Stomach (tissue), 9 donors: ENCODE measurements around the gene TUFM. TPM values are rescaled to one million over a fixed set of nuclear protein-coding genes. Genes with fewer than 3 reads are reported as not detected.

Source experiments
- DNase-seq, 2 donors: peaks; one replicate each; pipeline versions ENCODE4 v3.0.0 to v3.0.0-alpha.2; 2013 to 2019
- H3K27ac ChIP-seq, 5 donors: fragments of 200-600 bp in 4 of 5; sonication (generic) in 4 of 5; one replicate each; pipeline ENCODE4 v1.5.1; 2013 to 2019; ENCODE audit warnings: mild to moderate bottlenecking in 1 of 5, moderate library complexity in 1 of 5
- H3K27me3 ChIP-seq, 3 donors: fragments of 200-600 bp; sonication (generic); one replicate each; pipeline ENCODE4 v1.5.1; 2017 to 2019; ENCODE audit warnings: mixed run types in 1 of 3
- H3K36me3 ChIP-seq, 4 donors: fragments of 200-600 bp; sonication (generic); 1 replicate in 3 of 4; 2 replicates in 1 of 4; pipeline ENCODE4 v1.5.1; 2016 to 2019
- H3K4me1 ChIP-seq, 4 donors: fragments of 200-600 bp; sonication (generic); one replicate each; pipeline ENCODE4 v1.5.1; 2016 to 2019
- H3K4me3 ChIP-seq, 4 donors: fragments of 200-600 bp; sonication (generic) in 3 of 4; one replicate each; pipeline ENCODE4 v1.5.1; 2016 to 2019; ENCODE audit warnings: mild to moderate bottlenecking in 1 of 4
- H3K9me3 ChIP-seq, 4 donors: fragments of 200-600 bp; sonication (generic); one replicate each; pipeline ENCODE4 v1.5.1; 2016 to 2019
- EP300 ChIP-seq: sonication (generic); formaldehyde crosslinking; IDR thresholded peaks from one replicate; pipeline ENCODE4 v1.6.1; 2017; ENCODE audit warnings: antibody characterized with exemption
- POLR2A ChIP-seq, 4 donors: fragments of 450-650 bp; IDR thresholded peaks; one replicate each; pipeline ENCODE4 v1.6.1; 2016; ENCODE audit warnings: antibody characterized with exemption in 4 of 4, control low read depth in 2 of 4, mild to moderate bottlenecking in 1 of 4, moderate library complexity in 1 of 4
- POLR2AphosphoS5 ChIP-seq, 3 donors: sonication (generic); formaldehyde crosslinking; IDR thresholded peaks; one replicate each; pipeline ENCODE4 v1.6.1; 2016; ENCODE audit warnings: antibody characterized with exemption in 3 of 3
- whole genome bisulfite sequencing, 5 donors: extraction: QIAGEN DNeasy Blood & Tissue Kit in 3 of 5; methylation state at CpG; one replicate each; pipeline versions ENCODE4 v1.1.5 to v1.1.7; 2013 to 2018; 5-methylcytosine and 5-hydroxymethylcytosine counted together
- intact Hi-C: fragments of 100-400 bp; cut with DNase I; formaldehyde crosslinking; loops from one replicate; pipeline ENCODE4 v1.15.1; 2023; ENCODE audit warnings: low total_unique reads
- polyA plus RNA-seq, 3 donors: library from polyadenylated mRNA; stranded (reverse); fragments of 200-250 nt; gene quantifications; one replicate each; pipeline ENCODE4 v1.2.3, GENCODE V29; 2013
- total RNA-seq, 5 donors: library from RNA; depleted of rRNA; stranded (reverse); fragments of >200 nt; gene quantifications; one replicate each; pipeline versions ENCODE4 v1.1.0 to v1.2.3, GENCODE V29; 2014 to 2016
- TF ChIP-seq, protein P1 (sequence below), 7 experiments: fragments of 450-650 bp in 4 of 7; fragments of 200-600 bp in 3 of 7; sonication (generic) in 3 of 7; IDR thresholded peaks; one replicate each; pipeline ENCODE4 v1.5.1; 2016 to 2019; ENCODE audit warnings: antibody characterized with exemption in 7 of 7, control low read depth in 2 of 7, mild to moderate bottlenecking in 1 of 7
- donor health status: healthy with polysubstance abuse.
- donor health status: Bipolar disorder and iron deficiency.
- donor health status: healthy.

TUFM gene
- total and polyA plus RNA-seq, 8 donors = 49.8 to 286 (median 98.8) TPM

DNA sequence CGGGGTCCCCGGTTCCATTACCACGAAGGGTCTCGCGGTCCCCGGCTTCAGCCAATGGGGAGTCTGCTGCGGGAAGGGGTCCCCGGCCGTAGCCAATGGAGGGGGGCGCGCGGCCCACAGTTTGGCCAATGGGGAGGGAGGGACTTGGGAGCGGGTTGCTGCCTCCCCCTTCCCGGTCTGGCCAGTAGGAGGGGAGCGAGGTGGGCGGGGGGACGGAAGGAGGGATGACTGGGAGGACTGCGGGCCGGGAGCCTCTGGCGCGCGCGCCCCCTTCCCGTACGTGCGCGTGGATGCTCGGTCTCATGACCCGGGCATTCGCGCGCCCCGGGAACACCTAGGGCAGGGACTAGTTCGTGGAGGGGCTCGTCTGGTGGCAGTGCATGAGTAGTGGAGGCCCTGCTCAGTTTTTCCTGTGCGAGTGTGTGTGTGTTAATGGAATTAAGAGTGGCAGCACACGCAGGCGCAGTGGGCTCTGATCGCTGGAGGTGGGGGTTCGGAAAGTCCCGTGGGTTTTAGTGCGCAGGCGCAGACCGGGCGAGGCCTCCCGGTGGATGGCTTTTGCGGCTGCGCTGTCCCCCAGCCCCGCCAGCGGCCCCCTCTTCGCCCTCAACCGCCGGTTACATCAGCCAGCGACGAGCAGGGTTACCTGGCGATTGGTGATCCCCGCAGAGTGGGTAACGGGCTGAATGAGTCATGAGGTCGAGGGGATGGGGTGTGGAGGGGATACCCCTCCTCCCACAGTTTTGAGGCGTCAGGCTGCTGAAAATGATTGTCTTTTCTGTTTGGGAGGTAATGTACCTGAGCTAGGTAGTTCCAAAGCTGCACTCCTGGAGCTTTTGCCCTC lies 22.1 kb downstream of the TUFM start:
- peak; percentile 22 to 66 (median 64) for TF ChIP-seq POLR2AphosphoS5 (IDR thresholded peaks at IDR 0.05)
- TF ChIP-seq, protein P1, sequence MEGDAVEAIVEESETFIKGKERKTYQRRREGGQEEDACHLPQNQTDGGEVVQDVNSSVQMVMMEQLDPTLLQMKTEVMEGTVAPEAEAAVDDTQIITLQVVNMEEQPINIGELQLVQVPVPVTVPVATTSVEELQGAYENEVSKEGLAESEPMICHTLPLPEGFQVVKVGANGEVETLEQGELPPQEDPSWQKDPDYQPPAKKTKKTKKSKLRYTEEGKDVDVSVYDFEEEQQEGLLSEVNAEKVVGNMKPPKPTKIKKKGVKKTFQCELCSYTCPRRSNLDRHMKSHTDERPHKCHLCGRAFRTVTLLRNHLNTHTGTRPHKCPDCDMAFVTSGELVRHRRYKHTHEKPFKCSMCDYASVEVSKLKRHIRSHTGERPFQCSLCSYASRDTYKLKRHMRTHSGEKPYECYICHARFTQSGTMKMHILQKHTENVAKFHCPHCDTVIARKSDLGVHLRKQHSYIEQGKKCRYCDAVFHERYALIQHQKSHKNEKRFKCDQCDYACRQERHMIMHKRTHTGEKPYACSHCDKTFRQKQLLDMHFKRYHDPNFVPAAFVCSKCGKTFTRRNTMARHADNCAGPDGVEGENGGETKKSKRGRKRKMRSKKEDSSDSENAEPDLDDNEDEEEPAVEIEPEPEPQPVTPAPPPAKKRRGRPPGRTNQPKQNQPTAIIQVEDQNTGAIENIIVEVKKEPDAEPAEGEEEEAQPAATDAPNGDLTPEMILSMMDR (IDR thresholded peaks at IDR 0.05) = peak in 3 of 7 experiments; percentile 33 to 50 (median 41)
- TF ChIP-seq EP300 = no peak
- no peak for TF ChIP-seq POLR2A (IDR thresholded peaks at IDR 0.05)
- Histone ChIP-seq H3K4me3 (peak overlapping the region; percentile 77 to 96 (median 91)), H3K4me1 (peaks cover 18 to 42% (median 28%) of the 10 kb centered on the region in 4 donors), H3K36me3 (peaks cover 26 to 44% (median 40%) of the 10 kb centered on the region in 4 donors), H3K27me3 (no peaks in the 10 kb centered on the region), H3K27ac (peak overlapping the region; percentile 96 to 100 (median 100)), H3K9me3 (no peaks in the 10 kb centered on the region)
- intact Hi-C loops = no loop called here
- WGBS, 5 donors = 0 to 1% (median 0%) methylated on average over 35 to 60 of the region's 60 CpGs
- DNase-seq = peak; percentile 95 to 99

DNA sequence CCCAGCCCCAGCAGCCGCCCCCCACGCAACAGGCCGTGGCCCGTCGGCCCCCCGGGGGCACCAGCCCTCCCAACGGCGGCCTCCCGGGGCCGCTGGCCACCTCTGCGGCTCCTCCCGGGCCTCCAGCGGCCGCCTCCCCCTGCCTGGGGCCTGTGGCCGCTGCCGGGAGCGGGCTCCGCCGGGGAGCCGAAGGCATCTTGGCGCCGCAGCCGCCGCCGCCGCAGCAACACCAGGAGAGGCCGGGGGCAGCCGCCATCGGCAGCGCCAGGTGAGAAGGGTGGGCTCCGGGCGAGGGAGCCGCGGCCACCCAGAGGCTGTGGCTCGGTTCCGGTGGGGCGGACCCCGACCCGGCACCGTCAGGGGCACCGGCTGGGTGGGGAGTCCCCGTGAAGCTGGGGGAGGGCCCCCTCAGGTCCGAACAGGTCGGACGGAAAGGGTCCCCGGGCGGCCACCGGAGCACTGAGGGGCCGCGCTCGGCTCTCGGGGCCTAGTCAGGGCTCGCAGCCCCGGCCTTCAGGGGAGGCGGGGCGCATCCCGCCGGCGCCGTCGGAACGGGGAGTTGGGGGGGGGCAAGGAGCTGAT lies 22.8 kb downstream of the TUFM start:
- Histone ChIP-seq H3K4me3 (peak overlapping the region; percentile 77 to 96 (median 91)), H3K36me3 (peaks cover 19 to 37% (median 33%) of the 10 kb centered on the region in 4 donors), H3K9me3 (no peaks in the 10 kb centered on the region), H3K4me1 (peaks cover 18 to 42% (median 28%) of the 10 kb centered on the region in 4 donors), H3K27me3 (no peaks in the 10 kb centered on the region), H3K27ac (peak overlapping the region; percentile 96 to 100 (median 100))
- DNase-seq = no peak
- no peak for TF ChIP-seq POLR2AphosphoS5 (IDR thresholded peaks at IDR 0.05)
- TF ChIP-seq POLR2A (IDR thresholded peaks at IDR 0.05) = no peak
- TF ChIP-seq, protein P1 (IDR thresholded peaks at IDR 0.05) = no peak
- TF ChIP-seq EP300 = no peak
- 0 to 5% (median 1%) methylated on average over 12 to 62 of the region's 62 CpGs for whole genome bisulfite sequencing, 5 donors
- intact Hi-C loops = no loop called here

DNA sequence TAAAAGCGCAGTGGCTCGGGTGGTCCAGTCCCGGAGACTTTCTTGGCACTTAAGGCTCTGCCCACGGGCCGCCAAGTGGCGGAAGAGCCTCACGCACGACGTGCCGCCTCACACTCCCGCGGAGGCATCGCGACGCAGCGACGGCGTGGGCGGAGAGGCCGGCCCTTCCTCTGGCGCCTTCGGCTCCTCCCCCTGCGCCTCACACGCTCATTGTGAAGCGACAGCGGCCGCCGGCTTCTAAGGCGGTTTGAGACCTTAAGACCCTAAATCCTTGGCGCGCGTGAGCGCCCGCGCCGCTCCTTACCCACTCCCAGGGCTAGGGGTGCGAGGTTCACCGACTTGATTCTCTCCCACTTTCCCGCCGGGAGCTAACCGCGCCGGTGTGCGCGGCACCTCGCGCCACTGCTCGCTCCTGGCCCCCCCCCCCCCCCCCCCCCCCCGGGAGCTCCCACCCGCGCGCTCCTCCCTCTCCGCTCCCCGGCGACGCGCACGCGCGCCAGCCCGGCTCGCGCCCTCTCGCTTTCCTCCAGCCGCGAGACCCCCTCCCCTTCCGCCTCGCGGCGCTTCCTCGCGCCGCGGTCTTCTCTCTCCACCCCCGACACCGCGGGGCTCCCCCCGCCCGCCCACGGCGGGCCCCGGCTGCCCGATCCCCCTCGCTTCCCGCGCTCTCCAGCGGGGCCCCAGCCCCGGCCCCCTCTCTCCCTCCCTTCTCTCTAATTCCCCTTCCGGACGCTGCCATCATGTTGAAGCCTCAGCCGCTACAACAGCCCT lies 23.4 kb downstream of the TUFM start, which contains the start of gene ATXN2L:
Gene ATXN2L (plus strand): TSS at position 480 of the 771 bp plus-strand sequence. CDS start 261 bp downstream, at position 741.
- peak; percentile 94 to 98 for DNase-seq
- TF ChIP-seq EP300 = no peak
- peak; percentile 90 to 97 (median 92) for TF ChIP-seq POLR2AphosphoS5 (IDR thresholded peaks at IDR 0.05)
- TF ChIP-seq, protein P1 (IDR thresholded peaks at IDR 0.05) = peak in 4 of 7 experiments; percentile 8 to 32 (median 18)
- Histone ChIP-seq H3K27me3 (no peaks in the 10 kb centered on the region), H3K36me3 (peaks cover 13 to 30% (median 26%) of the 10 kb centered on the region in 4 donors), H3K4me3 (peak within 1 kb of the TSS; percentile 77 to 96 (median 91)), H3K27ac (peak within 1 kb of the TSS; percentile 96 to 100 (median 100)), H3K9me3 (no peaks in the 10 kb centered on the region), H3K4me1 (peaks cover 18 to 41% (median 28%) of the 10 kb centered on the region in 4 donors)
- WGBS, 5 donors = 0 to 2% (median 1%) methylated on average over 21 to 90 of the region's 91 CpGs
- intact Hi-C loops = no loop called here
